PC-3 (cell line): Measurements from ENCODE around the gene CROCC2. TPM values are rescaled to one million over a fixed set of nuclear protein-coding genes. Genes with fewer than 3 reads are reported as not detected.

Experiments
- ATAC-seq: fragments of 200-7000 bp; cut with Tn5 transposase; 2 replicates; pipeline ENCODE4 v1.9.1; 2020; ENCODE audit warnings: mild to moderate bottlenecking, moderate library complexity
- BruUV-seq: library from RNA; stranded (reverse); fragments of 400-500 nt; replicated peaks from 2 replicates; lab custom pipeline; 2021; lab: Mats Ljungman, UMichigan
- CTCF ChIA-PET: fragments of 300-600 bp; sonication (Branson Sonifier 250); formaldehyde crosslinking; loops from one replicate; lab custom pipeline; 2022; ENCODE audit warnings: antibody characterized with exemption; lab: Charles Lee
- POLR2A ChIA-PET: fragments of 300-600 bp; sonication (Branson Sonifier 250); formaldehyde crosslinking; loops from one replicate; lab custom pipeline; 2022; ENCODE audit warnings: antibody characterized with exemption; ENCODE audit not compliant: unreplicated experiment; lab: Charles Lee
- DNase-seq: peaks from one replicate; pipeline ENCODE4 v3.0.0-alpha.2; 2015
- H2AFZ ChIP-seq: fragments of 300-600 bp; sonication (generic); 2 replicates; pipeline ENCODE4 v1.6.0; 2016; ENCODE audit warnings: antibody characterized with exemption, low read length
- H3F3A ChIP-seq: fragments of 300-600 bp; sonication (generic); one replicate; pipeline ENCODE4 v1.6.0; 2017; ENCODE audit warnings: antibody characterized with exemption, low read length, control low read depth, mild to moderate bottlenecking; ENCODE audit not compliant: unreplicated experiment
- H3K27ac ChIP-seq: fragments of 300-600 bp; sonication (generic); 2 replicates; pipeline ENCODE4 v1.5.1; 2016; ENCODE audit warnings: mild to moderate bottlenecking, low read length
- H3K27me3 ChIP-seq: fragments of 300-600 bp; sonication (generic); 2 replicates; pipeline ENCODE4 v1.6.1; 2016; ENCODE audit warnings: low read length, mixed read lengths
- H3K36me3 ChIP-seq: fragments of 300-600 bp; sonication (generic); 2 replicates; pipeline ENCODE4 v1.6.1; 2016; ENCODE audit warnings: low read depth, mixed run types, low read length, mixed read lengths
- H3K4me1 ChIP-seq: fragments of 300-600 bp; sonication (generic); 2 replicates; pipeline ENCODE4 v1.5.1; 2016; ENCODE audit warnings: low read length; ENCODE audit not compliant: insufficient read depth
- H3K4me2 ChIP-seq: fragments of 300-600 bp; sonication (generic); 2 replicates; pipeline ENCODE4 v1.6.0; 2016; ENCODE audit warnings: low read length
- H3K4me3 ChIP-seq: fragments of 300-600 bp; sonication (generic); 2 replicates; pipeline ENCODE4 v1.5.1; 2016; ENCODE audit warnings: mild to moderate bottlenecking, low read length, mixed read lengths
- H3K79me2 ChIP-seq: fragments of 300-600 bp; sonication (generic); 2 replicates; pipeline ENCODE4 v1.6.1; 2017; ENCODE audit warnings: low read length, mixed read lengths
- H3K9ac ChIP-seq: fragments of 300-600 bp; sonication (generic); 2 replicates; pipeline ENCODE4 v1.6.0; 2016; ENCODE audit warnings: mild to moderate bottlenecking, low read length
- H3K9me2 ChIP-seq: fragments of 300-600 bp; sonication (generic); replicated peaks from 2 replicates; pipeline ENCODE4 v1.6.1; 2016; ENCODE audit warnings: mixed run types, low read length, mixed read lengths
- H3K9me3 ChIP-seq: fragments of 300-600 bp; sonication (generic); 2 replicates; pipeline ENCODE4 v1.6.1; 2016; ENCODE audit warnings: low read length, mixed read lengths
- H4K20me1 ChIP-seq: fragments of 300-600 bp; sonication (generic); 2 replicates; pipeline ENCODE4 v1.6.1; 2016; ENCODE audit warnings: low read length, mixed read lengths
- EZH2 ChIP-seq: fragments of 300-600 bp; sonication (generic); IDR thresholded peaks from one replicate; pipeline ENCODE4 v1.6.1; 2017; ENCODE audit warnings: antibody characterized with exemption, mild to moderate bottlenecking, low read length; ENCODE audit not compliant: unreplicated experiment
- EZH2phosphoT487 ChIP-seq: fragments of 300-600 bp; sonication (generic); IDR thresholded peaks from 2 replicates; pipeline ENCODE4 v1.6.1; 2018; ENCODE audit warnings: mild to moderate bottlenecking, antibody characterized with exemption, low read length, borderline replicate concordance
- intact Hi-C: fragments of 100-400 bp; cut with micrococcal nuclease; formaldehyde crosslinking; loops from 2 replicates; pipeline ENCODE4 v1.9.0; 2023
- total RNA-seq: library from RNA; depleted of rRNA; stranded (reverse); fragments of >200 nt; gene quantifications from 2 replicates; pipeline ENCODE4 v1.2.3, GENCODE V29; 2014
- TF ChIP-seq, protein P1 (sequence below): fragments of 300-600 bp; sonication (generic); conservative IDR thresholded peaks from 2 replicates; pipeline ENCODE4 v1.5.1; 2017; ENCODE audit warnings: antibody characterized with exemption, low read depth, mild to moderate bottlenecking, low read length

CROCC2 gene
- total RNA-seq, 1 experiment from 2014 or later, result not detected

DNA sequence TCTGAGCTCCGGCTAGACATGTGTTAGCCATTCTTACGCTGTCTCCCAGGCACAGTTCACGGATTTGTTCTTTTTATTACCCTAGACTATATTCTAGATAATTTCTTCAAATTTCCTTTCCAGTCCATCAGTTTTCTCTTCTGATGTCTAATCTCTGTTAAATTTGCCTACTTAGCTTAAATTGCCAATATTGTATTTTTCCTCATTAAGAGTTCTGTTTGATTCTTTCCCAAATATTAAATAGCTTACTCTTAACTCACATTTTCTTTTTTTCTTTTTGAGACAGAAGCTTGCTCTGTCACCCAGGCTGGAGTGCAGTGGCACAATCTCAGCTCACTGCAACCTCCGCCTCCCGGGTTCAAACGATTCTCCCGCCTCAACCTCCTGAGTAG lies 21.2 kb downstream of the CROCC2 start:
- Histone ChIP-seq H3K4me1 (no peaks in the 10 kb centered on the region), H3K27me3 (no peaks in the 10 kb centered on the region; the same call in 1 of the 2 replicates), H2AFZ (no peak overlapping the region), H3F3A (no peaks in the 10 kb centered on the region), H4K20me1 (no peaks in the 10 kb centered on the region), H3K9ac (no peak overlapping the region), H3K9me3 (no peaks in the 10 kb centered on the region), H3K27ac (no peak overlapping the region), H3K4me3 (no peak overlapping the region), H3K9me2 (no peaks in the 10 kb centered on the region), H3K4me2 (no peak overlapping the region), H3K79me2 (no peaks in the 10 kb centered on the region), H3K36me3 (no peaks in the 10 kb centered on the region)
- ChIA-PET CTCF (no interaction called here), POLR2A (no interaction called here)
- BruUV-seq, result no TSS peak
- TF ChIP-seq EZH2phosphoT487 (no peak), EZH2 (no peak)
- TF ChIP-seq, protein P1, sequence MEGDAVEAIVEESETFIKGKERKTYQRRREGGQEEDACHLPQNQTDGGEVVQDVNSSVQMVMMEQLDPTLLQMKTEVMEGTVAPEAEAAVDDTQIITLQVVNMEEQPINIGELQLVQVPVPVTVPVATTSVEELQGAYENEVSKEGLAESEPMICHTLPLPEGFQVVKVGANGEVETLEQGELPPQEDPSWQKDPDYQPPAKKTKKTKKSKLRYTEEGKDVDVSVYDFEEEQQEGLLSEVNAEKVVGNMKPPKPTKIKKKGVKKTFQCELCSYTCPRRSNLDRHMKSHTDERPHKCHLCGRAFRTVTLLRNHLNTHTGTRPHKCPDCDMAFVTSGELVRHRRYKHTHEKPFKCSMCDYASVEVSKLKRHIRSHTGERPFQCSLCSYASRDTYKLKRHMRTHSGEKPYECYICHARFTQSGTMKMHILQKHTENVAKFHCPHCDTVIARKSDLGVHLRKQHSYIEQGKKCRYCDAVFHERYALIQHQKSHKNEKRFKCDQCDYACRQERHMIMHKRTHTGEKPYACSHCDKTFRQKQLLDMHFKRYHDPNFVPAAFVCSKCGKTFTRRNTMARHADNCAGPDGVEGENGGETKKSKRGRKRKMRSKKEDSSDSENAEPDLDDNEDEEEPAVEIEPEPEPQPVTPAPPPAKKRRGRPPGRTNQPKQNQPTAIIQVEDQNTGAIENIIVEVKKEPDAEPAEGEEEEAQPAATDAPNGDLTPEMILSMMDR, result no peak
- ATAC-seq (no peak), DNase-seq (no peak)
- intact Hi-C loops, result no loop called here

DNA sequence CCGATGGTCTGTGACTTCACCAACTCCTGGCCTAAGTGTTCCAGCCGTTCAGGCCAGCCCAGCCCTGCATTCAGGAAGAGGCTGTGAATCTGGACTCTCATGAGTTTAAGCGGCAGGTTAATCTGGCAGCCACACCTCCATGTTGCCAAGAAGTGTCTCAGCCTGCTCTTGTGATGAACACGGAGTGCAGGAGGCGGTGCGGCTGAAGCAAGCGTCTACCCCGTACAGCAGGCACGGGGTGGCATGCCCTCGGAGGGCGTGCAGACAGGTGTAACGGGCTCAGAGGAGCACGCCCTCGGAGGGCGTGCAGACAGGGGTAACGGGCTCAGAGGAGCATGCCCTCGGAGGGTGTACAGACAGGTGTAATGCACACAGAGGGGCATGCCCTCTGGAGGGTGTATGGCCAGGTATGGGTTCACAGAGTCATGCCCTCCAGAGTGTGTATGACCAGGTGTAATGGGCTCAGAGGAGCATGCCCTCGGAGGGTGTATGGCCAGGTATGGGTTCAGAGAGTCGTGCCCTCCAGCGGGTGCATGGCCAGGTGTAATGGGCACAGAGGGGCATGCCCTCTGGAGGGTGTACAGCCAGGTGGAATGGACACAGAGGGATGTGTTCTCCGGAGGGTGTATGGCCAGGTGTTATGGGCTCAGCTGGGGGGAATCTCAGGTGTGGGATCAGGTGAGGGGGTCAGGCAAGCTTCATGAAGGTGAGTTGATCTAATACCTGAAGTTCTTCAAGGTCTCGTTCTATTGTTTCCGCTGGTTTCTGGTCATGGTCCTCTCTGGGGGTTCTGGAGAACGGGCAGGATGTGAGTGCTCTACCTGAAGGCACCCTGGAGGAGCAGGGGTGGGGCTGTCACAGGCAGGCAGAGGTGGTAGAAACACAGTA lies 22.6 kb downstream of the CROCC2 start:
- TF ChIP-seq EZH2 (no peak), EZH2phosphoT487 (no peak)
- TF ChIP-seq, protein P1, result no peak

More for the DNA sequence above, 22.6 kb downstream of the CROCC2 start:
- Histone ChIP-seq H3K27ac (no peak overlapping the region), H3K9ac (no peak overlapping the region), H4K20me1 (no peaks in the 10 kb centered on the region), H2AFZ (no peak overlapping the region), H3K79me2 (no peaks in the 10 kb centered on the region), H3K4me1 (no peaks in the 10 kb centered on the region), H3K36me3 (no peaks in the 10 kb centered on the region), H3K9me2 (no peaks in the 10 kb centered on the region), H3K9me3 (no peaks in the 10 kb centered on the region), H3K27me3 (no peaks in the 10 kb centered on the region; the same call in 1 of the 2 replicates), H3K4me2 (no peak overlapping the region), H3F3A (no peaks in the 10 kb centered on the region), H3K4me3 (no peak overlapping the region)
- CTCF ChIA-PET, result no interaction called here
- DNase-seq (no peak), ATAC-seq (no peak)
- BruUV-seq, result no TSS peak
- POLR2A ChIA-PET, result no interaction called here
- intact Hi-C loops, result no loop called here
